GM15510 (cell line): ENCODE data around the gene TAF6L.

Experiments
- POLR2A ChIP-seq: IDR thresholded peaks from 3 replicates; pipeline ENCODE4 v1.6.1; 2011; ENCODE audit warnings: borderline replicate concordance; ENCODE audit not compliant: insufficient read length; ENCODE audit errors: extremely low read depth

Gene TAF6L

GRCh38 chr11:62752177-62752785 lies 18.9 kb upstream of the TAF6L start:
- TF ChIP-seq POLR2A, result no peak

DNA sequence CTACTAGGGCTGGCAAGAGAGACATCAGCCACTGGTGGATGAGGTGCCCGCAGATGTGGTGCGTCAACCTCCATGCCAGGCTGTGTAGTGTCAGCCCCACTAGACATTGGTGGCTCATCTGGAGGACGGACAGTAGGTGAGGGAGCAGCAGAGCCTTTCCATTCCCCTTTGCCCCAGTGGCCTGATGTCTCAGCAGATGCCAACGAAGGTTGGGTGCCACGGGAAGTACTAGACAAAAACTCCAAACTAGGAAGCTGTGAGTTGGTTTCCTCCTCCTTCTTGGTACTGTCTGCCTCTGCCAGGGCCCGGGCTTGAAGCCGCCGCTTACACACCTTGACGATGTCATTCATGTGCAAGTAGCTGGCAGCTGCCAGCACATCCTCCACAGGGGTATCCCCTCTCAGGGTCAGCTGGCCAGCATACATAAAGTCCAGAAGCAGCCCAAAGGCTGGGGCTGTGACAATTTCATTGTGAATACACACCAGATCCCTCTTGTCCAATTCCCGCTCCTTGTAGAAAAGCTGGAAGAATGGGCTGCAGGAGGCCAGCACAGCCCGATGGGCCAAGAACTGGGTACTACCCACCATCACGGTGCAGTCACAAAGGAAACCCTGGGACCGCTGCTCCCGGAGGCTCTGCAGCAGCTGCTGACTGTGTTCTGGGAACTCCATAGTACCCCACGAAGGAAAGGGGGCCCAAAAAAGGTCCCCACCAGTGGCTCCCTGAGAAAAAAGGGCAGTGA lies 18.0 kb upstream of the TAF6L start:
- no peak for TF ChIP-seq POLR2A

DNA sequence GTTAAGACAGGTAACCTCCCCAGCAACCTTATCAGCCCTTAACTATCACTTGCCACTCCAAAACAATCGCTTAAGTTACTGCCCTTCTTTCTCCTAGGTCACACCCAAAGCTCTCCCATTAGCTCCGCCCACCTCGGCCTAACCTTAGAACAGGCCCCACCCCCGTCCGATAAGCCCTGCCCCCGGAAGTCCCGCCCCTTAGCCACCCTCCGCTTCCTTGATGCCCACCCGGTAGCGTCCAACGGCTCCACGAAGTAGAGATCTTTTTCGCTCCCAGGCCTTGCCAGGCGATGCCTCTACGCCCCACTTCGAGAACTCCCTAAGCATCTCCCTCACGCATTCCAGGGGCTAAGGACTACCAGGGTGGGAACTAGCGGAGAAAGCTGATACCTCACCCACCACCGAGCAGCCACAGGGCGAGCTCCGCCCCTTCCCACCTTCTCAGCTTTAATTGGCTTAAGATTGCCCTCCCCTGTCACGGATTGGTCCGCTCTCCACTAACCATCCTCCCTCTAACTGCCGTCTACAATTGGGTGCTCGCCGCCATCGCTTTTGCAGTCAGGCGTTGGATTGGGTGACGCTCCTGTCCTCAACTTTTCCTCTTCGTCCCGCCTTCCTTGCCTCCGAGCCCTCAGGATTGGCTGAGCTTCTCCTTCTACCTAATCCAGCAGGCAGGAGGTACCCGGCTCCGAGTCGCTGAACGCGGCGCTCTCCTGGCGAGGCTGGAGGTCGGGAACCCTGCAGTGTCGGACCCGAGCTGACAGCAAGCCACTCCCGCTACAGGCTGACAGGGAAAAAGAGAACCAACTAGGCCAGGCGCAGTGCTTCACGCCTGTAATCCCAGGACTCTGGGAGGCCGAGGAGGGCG lies 17.2 kb upstream of the TAF6L start, which contains the start of gene ZBTB3:
Gene ZBTB3, minus strand, starts transcription at position 425 of the 868 bp plus-strand sequence. CDS start 496 bp downstream, outside the sequence.
- TF ChIP-seq POLR2A, result peak; percentile 60

- TF ChIP-seq POLR2A, result no peak
Measured at GRCh38 chr11:62755086-62755615, 16.0 kb upstream of the TAF6L start.

DNA sequence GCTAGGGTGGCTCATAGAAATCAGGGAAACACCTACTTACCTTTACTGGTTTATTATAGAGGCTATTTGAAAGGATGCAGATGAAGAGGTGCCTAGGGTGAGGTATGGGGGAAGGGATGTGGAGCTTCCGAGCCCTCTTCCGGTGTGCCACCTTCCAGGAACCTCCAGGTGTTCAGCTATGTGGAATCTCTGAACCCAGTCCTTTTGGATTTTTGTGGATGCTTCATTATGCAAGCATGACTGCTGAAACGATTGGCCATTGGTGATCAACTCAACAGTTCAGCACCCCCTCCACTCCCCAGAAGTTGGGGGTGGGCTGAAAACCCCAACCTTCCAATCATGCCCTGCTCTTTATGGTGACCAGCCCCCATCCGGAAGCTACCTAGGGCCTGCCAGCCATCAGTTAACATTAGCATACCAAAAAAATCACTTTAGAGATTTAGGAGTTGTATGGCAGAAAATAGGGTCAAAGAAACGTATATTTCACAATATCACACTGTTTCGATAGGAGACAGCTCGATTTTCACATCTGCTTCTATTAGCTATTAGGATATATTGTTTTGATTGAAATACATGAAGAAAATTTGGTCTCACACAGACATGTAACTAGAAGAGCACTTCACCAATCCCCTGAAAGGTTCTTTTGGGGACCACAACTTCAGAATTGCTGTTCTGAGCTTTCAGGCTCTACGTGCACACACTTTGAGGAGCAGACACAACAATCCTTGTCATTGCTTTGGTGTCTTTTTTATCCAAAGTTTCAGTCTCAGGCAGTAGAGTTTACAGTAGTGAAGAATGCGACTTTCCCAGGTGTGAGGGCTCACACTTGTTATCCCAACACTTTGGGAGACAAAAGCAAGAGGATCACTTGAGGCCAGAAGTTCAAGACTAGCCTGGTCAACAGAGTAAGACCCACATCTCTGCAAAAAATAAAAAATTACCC lies 13.1 kb upstream of the TAF6L start:
- TF ChIP-seq POLR2A, result no peak

- TF ChIP-seq POLR2A, result no peak
Measured at GRCh38 chr11:62770778-62771143, 435 bp upstream of the TAF6L start.

DNA sequence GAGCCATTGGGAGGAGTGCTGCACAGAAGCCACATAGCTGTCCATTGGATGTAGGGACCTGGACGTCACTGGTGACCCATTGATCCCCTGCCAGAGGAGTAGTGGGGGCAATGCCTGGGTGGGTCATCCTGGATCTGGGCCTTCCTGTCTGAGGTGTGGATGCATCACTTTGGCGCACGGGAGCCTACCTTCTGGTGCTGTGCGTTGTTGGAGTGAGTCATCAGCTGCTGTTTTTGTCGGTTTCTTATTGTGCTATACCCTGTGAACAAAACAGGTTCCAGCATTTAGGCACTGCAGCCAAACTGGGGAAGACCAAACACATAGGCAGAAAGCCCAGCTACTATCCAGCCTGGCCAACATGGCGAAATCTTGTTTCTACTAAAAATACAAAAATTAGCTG lies 3.2 kb downstream of the TAF6L start:
- no peak for TF ChIP-seq POLR2A

GRCh38 chr11:62775646-62776045 lies 4.5 kb downstream of the TAF6L start:
- no peak for TF ChIP-seq POLR2A

- no peak for TF ChIP-seq POLR2A
Measured at GRCh38 chr11:62777389-62777788, 6.2 kb downstream of the TAF6L start.

DNA sequence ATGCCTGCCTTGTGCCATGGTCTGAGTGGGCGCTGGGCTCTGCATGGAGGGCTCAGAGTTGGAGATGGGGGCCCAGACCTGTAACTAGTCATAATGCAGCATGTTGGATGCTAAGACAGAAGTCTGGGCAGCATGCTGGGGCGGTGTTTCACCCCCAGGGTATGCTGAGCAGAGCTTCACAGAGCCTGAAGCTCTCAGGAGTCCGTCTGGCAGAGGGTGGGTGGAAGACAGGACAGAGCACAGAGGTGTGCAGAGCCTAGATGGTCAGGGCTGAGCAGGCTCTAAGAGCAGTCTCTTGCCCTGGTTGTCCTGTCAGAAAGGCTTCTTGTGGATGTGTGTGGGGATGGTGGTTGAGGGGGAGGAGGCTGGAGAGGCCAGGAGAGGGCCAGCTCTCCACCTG lies 7.2 kb downstream of the TAF6L start:
- no peak for TF ChIP-seq POLR2A

DNA sequence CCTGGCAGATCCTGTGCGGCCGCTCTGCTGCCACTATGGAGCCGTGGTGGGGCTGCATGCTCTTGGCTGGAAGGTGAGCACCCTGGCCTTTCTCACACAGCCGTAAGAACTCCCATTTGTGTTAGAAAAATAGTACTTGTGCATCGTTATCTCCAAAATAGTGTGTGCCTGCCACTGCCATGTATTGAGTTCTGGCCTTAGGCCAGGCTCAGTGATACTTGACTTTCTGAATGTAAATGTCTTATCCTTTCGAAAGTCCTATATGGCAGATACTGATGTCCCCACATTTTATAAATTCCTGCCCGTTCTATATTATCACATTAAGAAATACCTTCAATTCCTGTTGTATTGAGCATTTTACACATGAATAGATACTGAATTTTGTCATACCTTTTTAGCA lies 11.6 kb downstream of the TAF6L start:
- TF ChIP-seq POLR2A, result no peak

DNA sequence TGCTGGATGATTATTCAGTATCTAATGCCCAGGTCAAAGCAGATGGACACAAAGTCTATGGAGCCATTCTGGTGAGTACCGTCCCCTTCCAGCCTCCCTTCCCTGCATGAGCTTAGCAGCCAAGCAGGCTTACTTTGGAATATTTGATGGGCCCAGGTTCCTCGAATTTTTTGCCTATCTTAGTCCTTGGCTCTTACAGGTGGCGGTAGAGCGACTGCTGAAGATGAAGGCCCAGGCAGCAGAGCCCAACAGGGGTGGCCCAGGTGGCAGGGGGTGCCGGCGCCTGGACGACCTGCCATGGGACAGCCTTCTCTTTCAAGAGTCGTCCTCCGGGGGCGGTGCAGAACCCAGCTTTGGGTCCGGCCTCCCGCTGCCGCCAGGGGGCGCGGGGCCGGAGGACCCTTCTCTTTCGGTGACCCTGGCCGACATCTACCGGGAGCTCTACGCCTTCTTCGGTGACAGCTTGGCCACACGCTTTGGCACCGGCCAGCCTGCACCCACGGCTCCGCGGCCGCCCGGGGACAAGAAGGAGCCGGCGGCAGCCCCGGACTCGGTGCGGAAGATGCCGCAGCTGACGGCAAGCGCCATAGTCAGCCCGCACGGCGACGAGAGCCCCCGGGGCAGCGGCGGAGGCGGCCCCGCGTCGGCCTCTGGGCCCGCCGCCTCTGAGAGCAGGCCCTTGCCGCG lies 15.3 kb downstream of the TAF6L start:
- no peak for TF ChIP-seq POLR2A

- TF ChIP-seq POLR2A, result peak; percentile 99
Measured at GRCh38 chr11:62787005-62787759, 16.0 kb downstream of the TAF6L start, which contains the start of gene TMEM179B. TMEM179B (plus strand) TSS chr11:62787402; CDS start chr11:62787432, 30 bp downstream.
